IMR-90 (cell line): Measurements from ENCODE around the gene MEGF8. TPM values are rescaled to one million over a fixed set of nuclear protein-coding genes. Genes with fewer than 3 reads are reported as not detected.

Source experiments
- ATAC-seq: fragments of 200-7000 bp; cut with Tn5 transposase; 2 replicates; pipeline ENCODE4 v1.9.1; 2020; ENCODE audit warnings: low read depth, mild to moderate bottlenecking, moderate library complexity
- BruUV-seq: library from RNA; stranded (reverse); fragments of 400-500 nt; replicated peaks from 2 replicates; lab custom pipeline; 2021; lab: Mats Ljungman, UMichigan
- CTCF ChIA-PET: fragments of 300-600 bp; formaldehyde crosslinking; extraction: SDS; loops from one replicate; lab custom pipeline; 2021; ENCODE audit warnings: antibody characterized with exemption; lab: Yijun Ruan, JAX
- POLR2A ChIA-PET: fragments of 300-600 bp; sonication (Branson Sonifier 250); formaldehyde crosslinking; loops from one replicate; lab custom pipeline; 2022; ENCODE audit warnings: antibody characterized with exemption; ENCODE audit not compliant: unreplicated experiment; lab: Charles Lee
- DNase-seq: peaks from one replicate; pipeline ENCODE4 v3.0.0; 2013
- H2AFZ ChIP-seq: replicated peaks from 2 replicates; pipeline ENCODE3; 2013; ENCODE audit warnings: low read length, mild to moderate bottlenecking; ENCODE audit not compliant: poor library complexity
- H2AK5ac ChIP-seq: 2 replicates; pipeline ENCODE4 v1.6.1; 2013; ENCODE audit warnings: low read depth, low read length, inconsistent platforms
- H2AK9ac ChIP-seq: replicated peaks from 2 replicates; pipeline ENCODE3; 2013; ENCODE audit warnings: mild to moderate bottlenecking, low read depth, low read length, moderate library complexity; ENCODE audit not compliant: poor library complexity
- H2BK120ac ChIP-seq: 2 replicates; pipeline ENCODE4 v1.6.1; 2013; ENCODE audit warnings: low read depth, low read length, inconsistent platforms
- H2BK15ac ChIP-seq: 3 replicates; pipeline ENCODE4 v1.6.1; 2013; ENCODE audit warnings: low read depth, low read length, inconsistent platforms
- H2BK20ac ChIP-seq: 2 replicates; pipeline ENCODE4 v1.6.1; 2013; ENCODE audit warnings: low read depth, mild to moderate bottlenecking, inconsistent platforms, low read length, moderate library complexity
- H2BK5ac ChIP-seq: 2 replicates; pipeline ENCODE4 v1.6.1; 2013; ENCODE audit warnings: mild to moderate bottlenecking, low read depth, low read length, inconsistent platforms; ENCODE audit not compliant: poor library complexity, severe bottlenecking
- H3K14ac ChIP-seq: replicated peaks from 2 replicates; pipeline ENCODE4 v1.6.1; 2013; ENCODE audit warnings: low read depth, low read length, inconsistent platforms
- H3K18ac ChIP-seq: 2 replicates; pipeline ENCODE4 v1.6.1; 2013; ENCODE audit warnings: low read depth, low read length, control low read depth
- H3K23ac ChIP-seq: 2 replicates; pipeline ENCODE4 v1.6.1; 2013; ENCODE audit warnings: low read depth, low read length, inconsistent platforms
- H3K27ac ChIP-seq: 2 replicates; pipeline ENCODE4 v1.5.1; 2013; ENCODE audit warnings: mild to moderate bottlenecking, control low read depth, low read length; ENCODE audit not compliant: insufficient read depth
- H3K27me3 ChIP-seq: 2 replicates; pipeline ENCODE4 v1.6.1; 2013; ENCODE audit warnings: low read length; ENCODE audit not compliant: control insufficient read depth, insufficient read depth
- H3K36me3 ChIP-seq: 2 replicates; pipeline ENCODE4 v1.6.1; 2013; ENCODE audit warnings: low read length, mixed read lengths; ENCODE audit not compliant: control insufficient read depth, insufficient read depth
- H3K4ac ChIP-seq: 2 replicates; pipeline ENCODE4 v1.6.1; 2013; ENCODE audit warnings: low read depth, low read length, inconsistent platforms
- H3K4me1 ChIP-seq: 2 replicates; pipeline ENCODE4 v1.6.1; 2013; ENCODE audit warnings: low read length, mixed read lengths; ENCODE audit not compliant: control insufficient read depth, insufficient read depth
- H3K4me2 ChIP-seq: 2 replicates; pipeline ENCODE4 v1.6.1; 2013; ENCODE audit warnings: low read depth, mild to moderate bottlenecking, control low read depth, low read length, moderate library complexity
- H3K4me3 ChIP-seq: 2 replicates; pipeline ENCODE4 v1.5.1; 2013; ENCODE audit warnings: low read depth, mild to moderate bottlenecking, control low read depth, low read length, moderate library complexity; ENCODE audit not compliant: insufficient read depth
- H3K56ac ChIP-seq: 2 replicates; pipeline ENCODE4 v1.6.1; 2013; ENCODE audit warnings: low read length, inconsistent platforms; ENCODE audit not compliant: insufficient read depth; ENCODE audit errors: extremely low read depth
- H3K79me1 ChIP-seq, 2 experiments: 2 replicates each; pipeline ENCODE4 v1.6.1; 2013; ENCODE audit warnings: low read length in 2 of 2, inconsistent platforms in 1 of 2, low read depth in 1 of 2
- H3K9ac ChIP-seq: 2 replicates; pipeline ENCODE4 v1.6.1; 2013; ENCODE audit warnings: low read depth, low read length, control low read depth
- H3K9me1 ChIP-seq: 2 replicates; pipeline ENCODE4 v1.6.1; 2013; ENCODE audit warnings: low read length, inconsistent platforms; ENCODE audit not compliant: insufficient read depth
- H3K9me3 ChIP-seq: 2 replicates; pipeline ENCODE4 v1.6.1; 2013; ENCODE audit warnings: low read length; ENCODE audit not compliant: control insufficient read depth, insufficient read depth
- H4K20me1 ChIP-seq: 2 replicates; pipeline ENCODE4 v1.6.1; 2013; ENCODE audit warnings: low read length, inconsistent platforms; ENCODE audit not compliant: insufficient read depth
- H4K5ac ChIP-seq: 2 replicates; pipeline ENCODE4 v1.6.1; 2013; ENCODE audit warnings: mild to moderate bottlenecking, low read depth, low read length, control low read depth
- H4K8ac ChIP-seq, 2 experiments: 2 replicates each; pipeline ENCODE4 v1.6.1; 2013; ENCODE audit warnings: low read depth in 2 of 2, low read length in 2 of 2, control low read depth in 1 of 2, inconsistent platforms in 1 of 2
- H4K91ac ChIP-seq: 2 replicates; pipeline ENCODE4 v1.6.1; 2013; ENCODE audit warnings: low read depth, low read length, inconsistent platforms; ENCODE audit not compliant: insufficient read depth
- BHLHE40 ChIP-seq: fragments of 150-350 bp; IDR thresholded peaks from 2 replicates; pipeline ENCODE4 v1.6.1; 2016; ENCODE audit warnings: mild to moderate bottlenecking, low read depth, low read length
- CEBPB ChIP-seq: IDR thresholded peaks from 2 replicates; pipeline ENCODE4 v1.6.1; 2012; ENCODE audit warnings: low read depth, low read length, improper control_type of control experiment
- CHD1 ChIP-seq: IDR thresholded peaks from 2 replicates; pipeline ENCODE4 v1.6.1; 2012; ENCODE audit warnings: low read depth, low read length, improper control_type of control experiment
- MAFK ChIP-seq: IDR thresholded peaks from 2 replicates; pipeline ENCODE4 v1.6.1; 2012; ENCODE audit warnings: low read depth, low read length, improper control_type of control experiment
- MAZ ChIP-seq: IDR thresholded peaks from 2 replicates; pipeline ENCODE4 v1.6.1; 2012; ENCODE audit warnings: low read depth, mild to moderate bottlenecking, low read length, improper control_type of control experiment, moderate library complexity, borderline replicate concordance
- MXI1 ChIP-seq: IDR thresholded peaks from 2 replicates; pipeline ENCODE4 v1.6.1; 2012; ENCODE audit warnings: low read depth, mild to moderate bottlenecking, low read length, moderate library complexity, borderline replicate concordance
- POLR2A ChIP-seq: IDR thresholded peaks from 2 replicates; pipeline ENCODE4 v1.6.1; 2012; ENCODE audit warnings: mild to moderate bottlenecking, low read depth, low read length
- RAD21 ChIP-seq: IDR thresholded peaks from 2 replicates; pipeline ENCODE4 v1.6.1; 2012; ENCODE audit warnings: low read length, improper control_type of control experiment
- RCOR1 ChIP-seq: IDR thresholded peaks from 2 replicates; pipeline ENCODE4 v1.6.1; 2012; ENCODE audit warnings: mild to moderate bottlenecking, low read length, improper control_type of control experiment; ENCODE audit not compliant: insufficient replicate concordance
- SMC3 ChIP-seq: fragments of 150-350 bp; IDR thresholded peaks from 2 replicates; pipeline ENCODE4 v1.6.1; 2016; ENCODE audit warnings: low read depth, mild to moderate bottlenecking, antibody characterized with exemption, low read length, moderate library complexity
- WGBS, 2 experiments: methylation state at CpG; one replicate each; pipeline versions ENCODE4 v1.1.5 to v1.1.7; 2013; ENCODE audit warnings: missing lambda C conversion rate in 2 of 2; ENCODE audit not compliant: insufficient read length in 1 of 2; ENCODE audit errors: extremely low coverage in 2 of 2; 5-methylcytosine and 5-hydroxymethylcytosine counted together
- dilution Hi-C: fragments of 300-500 bp; cut with HindIII; formaldehyde crosslinking; loops from one replicate; pipeline ENCODE4 v1.14.3; 2018; ENCODE audit warnings: low sequenced_read_pairs; ENCODE audit not compliant: unreplicated experiment
- in situ Hi-C: fragments of 300-500 bp; cut with MboI; formaldehyde crosslinking; loops from 3 replicates; pipeline ENCODE4 v1.14.3; 2019; ENCODE audit warnings: low sequenced_read_pairs, inconsistent platforms, mixed read lengths
- intact Hi-C: fragments of 100-400 bp; cut with micrococcal nuclease; formaldehyde crosslinking; loops from 2 replicates; pipeline ENCODE4 v1.10.0; 2022
- polyA plus RNA-seq, 3 experiments: library from polyadenylated mRNA; depleted of rRNA; stranded (reverse); fragments of >200 nt; gene quantifications; 2 replicates each; pipeline ENCODE4 v1.2.3, GENCODE V29; 2012; ENCODE audit warnings: low replicate concordance in 1 of 3
- total RNA-seq: library from RNA; depleted of rRNA; stranded (reverse); fragments of >200 nt; gene quantifications from 2 replicates; pipeline ENCODE4 v1.2.3, GENCODE V29; 2012
- TF ChIP-seq, protein P1 (sequence below): fragments of 150-350 bp; IDR thresholded peaks from 2 replicates; pipeline ENCODE4 v1.6.1; 2016; ENCODE audit warnings: low read depth, mild to moderate bottlenecking, low read length, moderate library complexity, borderline replicate concordance
- TF ChIP-seq, protein P2 (sequence below): conservative IDR thresholded peaks from 2 replicates; pipeline ENCODE4 v1.5.1; 2012; ENCODE audit warnings: mild to moderate bottlenecking, low read depth, low read length, improper control_type of control experiment
- TF ChIP-seq, protein P3 (sequence below): fragments of 150-350 bp; IDR thresholded peaks from 2 replicates; pipeline ENCODE4 v1.6.1; 2017; ENCODE audit warnings: mild to moderate bottlenecking, antibody characterized with exemption, low read length, low read depth

MEGF8 gene
- total and polyA plus RNA-seq, 2 of the 4 experiments (the other 2 are of a cell fraction) = 2.3 to 12.5 TPM

DNA sequence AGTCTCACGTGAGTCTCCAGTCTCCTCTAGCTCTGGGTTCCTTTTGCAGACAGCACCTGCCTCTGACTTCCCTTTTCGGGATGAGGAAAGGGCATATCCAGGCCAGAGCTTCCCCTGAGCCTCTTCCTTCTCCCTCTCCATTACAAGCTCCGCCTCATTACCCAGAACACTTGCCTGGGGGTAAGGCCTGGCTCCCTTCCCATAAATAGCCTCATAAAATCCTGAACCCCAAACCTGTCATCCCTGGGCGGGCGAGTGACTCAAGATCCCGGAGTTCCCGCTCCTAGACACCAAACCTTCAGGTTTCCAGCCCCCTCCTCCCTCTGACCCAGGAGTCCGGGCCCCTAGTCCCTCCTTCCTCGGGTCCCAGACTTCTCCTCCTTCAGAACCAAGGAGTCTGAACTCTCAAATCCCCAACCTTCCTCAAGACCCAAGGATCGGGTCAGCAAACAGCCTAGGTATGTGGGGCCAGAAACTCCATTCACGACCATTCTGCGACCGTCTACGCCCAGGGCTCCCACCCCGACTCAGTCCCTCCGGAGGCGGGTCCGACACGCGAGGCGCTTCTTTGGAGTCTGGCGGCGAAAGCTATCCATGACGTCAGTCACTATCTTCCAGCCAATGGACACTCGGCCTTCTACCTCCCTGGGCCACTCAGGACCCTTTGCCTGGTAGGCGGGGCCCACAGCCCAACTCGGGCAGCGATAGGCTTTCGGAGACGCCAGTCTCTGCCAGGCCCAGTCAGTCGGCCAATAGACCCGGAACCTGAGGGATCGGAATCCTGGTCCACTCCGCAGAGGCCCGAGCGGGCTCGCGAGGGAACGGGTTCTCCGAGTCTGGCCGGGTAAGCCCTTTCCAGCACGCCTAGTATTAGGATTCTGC is 71.2 kb downstream of the MEGF8 start:
- no peak overlapping the region for H2BK15ac ChIP-seq
- ChIA-PET CTCF (no interaction called here), POLR2A (no interaction called here)
- intact Hi-C loops = no loop called here
- H4K8ac ChIP-seq = peak overlapping the region; percentile 55 to 83
- H3K4me1 ChIP-seq = peaks cover 7% of the 10 kb centered on the region; the same call in 1 of the 2 replicates
- peak overlapping the region; percentile 89 for H3K14ac ChIP-seq
- in situ Hi-C loops = loop anchor here (10.0 kb wide), 1 partner anchor 282 kb away; no protein-coding TSS in a partner anchor
- H3K79me1 ChIP-seq = peaks cover 0 to 31% of the 10 kb centered on the region in 2 experiments; a peak in 2 of 4 replicates
- peak; percentile 99 for DNase-seq
- H3K56ac ChIP-seq = peak overlapping the region; percentile 38
- H3K27me3 ChIP-seq = peaks cover 11% of the 10 kb centered on the region; the same call in 1 of the 2 replicates
- H2AK5ac ChIP-seq = peak overlapping the region; percentile 80; the same call in 1 of the 2 replicates
- H3K4ac ChIP-seq = peak overlapping the region; percentile 82
- H4K5ac ChIP-seq = peak overlapping the region; percentile 43
- peak overlapping the region; percentile 71 for H4K91ac ChIP-seq
- peak; percentile 97 for ATAC-seq
- H2AK9ac ChIP-seq = peak overlapping the region; percentile 6
- peak overlapping the region; percentile 46 for H2BK120ac ChIP-seq
- peak overlapping the region; percentile 42 for H3K27ac ChIP-seq
- H3K9me1 ChIP-seq = peaks cover 19% of the 10 kb centered on the region
- no TSS peak for BruUV-seq
- peak overlapping the region; percentile 51 for H2BK5ac ChIP-seq
- H4K20me1 ChIP-seq = no peaks in the 10 kb centered on the region; the same call in 1 of the 2 replicates
- peak overlapping the region; percentile 94 for H2AFZ ChIP-seq
- peak overlapping the region; percentile 83 for H3K4me2 ChIP-seq
- no peak overlapping the region for H2BK20ac ChIP-seq
- peak overlapping the region; percentile 79 for H3K9ac ChIP-seq
- WGBS, 2 experiments = 4% methylated on average over 11 of the region's 42 CpGs; no CpG with 5 or more reads in 1 of the 2 experiments
- H3K9me3 ChIP-seq = no peaks in the 10 kb centered on the region
- H3K36me3 ChIP-seq = no peaks in the 10 kb centered on the region
- H3K23ac ChIP-seq = peak overlapping the region; percentile 82; the same call in 1 of the 2 replicates
- H3K4me3 ChIP-seq = peak overlapping the region; percentile 63
- dilution Hi-C loops = no loop called here
- H3K18ac ChIP-seq = peak overlapping the region; percentile 11
- TF ChIP-seq, protein P1, sequence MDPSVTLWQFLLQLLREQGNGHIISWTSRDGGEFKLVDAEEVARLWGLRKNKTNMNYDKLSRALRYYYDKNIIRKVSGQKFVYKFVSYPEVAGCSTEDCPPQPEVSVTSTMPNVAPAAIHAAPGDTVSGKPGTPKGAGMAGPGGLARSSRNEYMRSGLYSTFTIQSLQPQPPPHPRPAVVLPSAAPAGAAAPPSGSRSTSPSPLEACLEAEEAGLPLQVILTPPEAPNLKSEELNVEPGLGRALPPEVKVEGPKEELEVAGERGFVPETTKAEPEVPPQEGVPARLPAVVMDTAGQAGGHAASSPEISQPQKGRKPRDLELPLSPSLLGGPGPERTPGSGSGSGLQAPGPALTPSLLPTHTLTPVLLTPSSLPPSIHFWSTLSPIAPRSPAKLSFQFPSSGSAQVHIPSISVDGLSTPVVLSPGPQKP = no peak
- TF ChIP-seq CHD1 = no peak
- TF ChIP-seq POLR2A = peak; percentile 86
- no peak for TF ChIP-seq RAD21
- no peak for TF ChIP-seq SMC3
- TF ChIP-seq, protein P2, sequence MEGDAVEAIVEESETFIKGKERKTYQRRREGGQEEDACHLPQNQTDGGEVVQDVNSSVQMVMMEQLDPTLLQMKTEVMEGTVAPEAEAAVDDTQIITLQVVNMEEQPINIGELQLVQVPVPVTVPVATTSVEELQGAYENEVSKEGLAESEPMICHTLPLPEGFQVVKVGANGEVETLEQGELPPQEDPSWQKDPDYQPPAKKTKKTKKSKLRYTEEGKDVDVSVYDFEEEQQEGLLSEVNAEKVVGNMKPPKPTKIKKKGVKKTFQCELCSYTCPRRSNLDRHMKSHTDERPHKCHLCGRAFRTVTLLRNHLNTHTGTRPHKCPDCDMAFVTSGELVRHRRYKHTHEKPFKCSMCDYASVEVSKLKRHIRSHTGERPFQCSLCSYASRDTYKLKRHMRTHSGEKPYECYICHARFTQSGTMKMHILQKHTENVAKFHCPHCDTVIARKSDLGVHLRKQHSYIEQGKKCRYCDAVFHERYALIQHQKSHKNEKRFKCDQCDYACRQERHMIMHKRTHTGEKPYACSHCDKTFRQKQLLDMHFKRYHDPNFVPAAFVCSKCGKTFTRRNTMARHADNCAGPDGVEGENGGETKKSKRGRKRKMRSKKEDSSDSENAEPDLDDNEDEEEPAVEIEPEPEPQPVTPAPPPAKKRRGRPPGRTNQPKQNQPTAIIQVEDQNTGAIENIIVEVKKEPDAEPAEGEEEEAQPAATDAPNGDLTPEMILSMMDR = no peak
- 0 out of 2 replicates have a peak, but pooled peaks have one; percentile 37 for TF ChIP-seq MXI1
- TF ChIP-seq RCOR1 = no peak
- TF ChIP-seq BHLHE40 = no peak
- no peak for TF ChIP-seq CEBPB
- TF ChIP-seq, protein P3, sequence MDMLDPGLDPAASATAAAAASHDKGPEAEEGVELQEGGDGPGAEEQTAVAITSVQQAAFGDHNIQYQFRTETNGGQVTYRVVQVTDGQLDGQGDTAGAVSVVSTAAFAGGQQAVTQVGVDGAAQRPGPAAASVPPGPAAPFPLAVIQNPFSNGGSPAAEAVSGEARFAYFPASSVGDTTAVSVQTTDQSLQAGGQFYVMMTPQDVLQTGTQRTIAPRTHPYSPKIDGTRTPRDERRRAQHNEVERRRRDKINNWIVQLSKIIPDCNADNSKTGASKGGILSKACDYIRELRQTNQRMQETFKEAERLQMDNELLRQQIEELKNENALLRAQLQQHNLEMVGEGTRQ = no peak
- no peak for TF ChIP-seq MAFK
- 0 out of 2 replicates have a peak, but pooled peaks have one; percentile 59 for TF ChIP-seq MAZ
